Hepatocyte (in vitro differentiated cells): Measurements from ENCODE around the gene ATP8A1.

Source experiments
- EZH2 ChIP-seq: fragments of 200-600 bp; sonication (generic); IDR thresholded peaks from 2 replicates; pipeline ENCODE4 v1.6.1; 2016; ENCODE audit warnings: antibody characterized with exemption, mild to moderate bottlenecking, borderline replicate concordance
- EZH2phosphoT487 ChIP-seq: fragments of 200-600 bp; sonication (generic); IDR thresholded peaks from one replicate; pipeline ENCODE4 v1.6.1; 2018; ENCODE audit warnings: antibody characterized with exemption, mild to moderate bottlenecking, low read depth, moderate library complexity; ENCODE audit not compliant: unreplicated experiment, severe bottlenecking
- TF ChIP-seq, protein P1 (sequence below): fragments of 200-600 bp; sonication (generic); IDR thresholded peaks from 2 replicates; pipeline ENCODE4 v1.5.1; 2016; ENCODE audit warnings: antibody characterized with exemption, mild to moderate bottlenecking; ENCODE audit not compliant: poor library complexity

- TF ChIP-seq, protein P1, sequence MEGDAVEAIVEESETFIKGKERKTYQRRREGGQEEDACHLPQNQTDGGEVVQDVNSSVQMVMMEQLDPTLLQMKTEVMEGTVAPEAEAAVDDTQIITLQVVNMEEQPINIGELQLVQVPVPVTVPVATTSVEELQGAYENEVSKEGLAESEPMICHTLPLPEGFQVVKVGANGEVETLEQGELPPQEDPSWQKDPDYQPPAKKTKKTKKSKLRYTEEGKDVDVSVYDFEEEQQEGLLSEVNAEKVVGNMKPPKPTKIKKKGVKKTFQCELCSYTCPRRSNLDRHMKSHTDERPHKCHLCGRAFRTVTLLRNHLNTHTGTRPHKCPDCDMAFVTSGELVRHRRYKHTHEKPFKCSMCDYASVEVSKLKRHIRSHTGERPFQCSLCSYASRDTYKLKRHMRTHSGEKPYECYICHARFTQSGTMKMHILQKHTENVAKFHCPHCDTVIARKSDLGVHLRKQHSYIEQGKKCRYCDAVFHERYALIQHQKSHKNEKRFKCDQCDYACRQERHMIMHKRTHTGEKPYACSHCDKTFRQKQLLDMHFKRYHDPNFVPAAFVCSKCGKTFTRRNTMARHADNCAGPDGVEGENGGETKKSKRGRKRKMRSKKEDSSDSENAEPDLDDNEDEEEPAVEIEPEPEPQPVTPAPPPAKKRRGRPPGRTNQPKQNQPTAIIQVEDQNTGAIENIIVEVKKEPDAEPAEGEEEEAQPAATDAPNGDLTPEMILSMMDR, result no peak
- TF ChIP-seq EZH2 (no peak), EZH2phosphoT487 (no peak)
Observed at GRCh38 chr4:42453612-42454011, 203.3 kb downstream of the ATP8A1 start.
